Common myeloid progenitor, CD34-positive (primary cell): ENCODE measurements around the gene TMCO2.

Source experiments
- CTCF ChIA-PET: fragments of 350-600 bp; sonication (Branson Sonifier 250); formaldehyde crosslinking; loops from one replicate; lab custom pipeline; 2021; ENCODE audit warnings: antibody characterized with exemption; lab: Charles Lee
- POLR2A ChIA-PET: fragments of 350-600 bp; sonication (Branson Sonifier 250); formaldehyde crosslinking; loops from one replicate; lab custom pipeline; 2021; ENCODE audit warnings: antibody characterized with exemption; lab: Charles Lee
- DNase-seq, 3 donors: peaks; one replicate each; pipeline versions ENCODE4 v3.0.0 to v3.0.0-alpha.2; 2013
- H3K27ac ChIP-seq, 2 experiments: 1 replicate in 1 of 2; 2 replicates in 1 of 2; pipeline ENCODE4 v1.7.0; 2013; ENCODE audit warnings: inconsistent platforms in 2 of 2, low read length in 2 of 2, mild to moderate bottlenecking in 2 of 2, low read depth in 1 of 2, moderate library complexity in 1 of 2; ENCODE audit not compliant: severe bottlenecking in 2 of 2, insufficient read depth in 1 of 2, poor library complexity in 1 of 2
- H3K27me3 ChIP-seq, 5 experiments: replicated peaks in 2 of 5; 1 replicate in 3 of 5; 2 replicates in 2 of 5; pipeline versions ENCODE4 v1.6.1 to v1.7.0; 2013; ENCODE audit warnings: low read length in 4 of 5, mild to moderate bottlenecking in 2 of 5, moderate library complexity in 2 of 5, inconsistent platforms in 1 of 5; ENCODE audit not compliant: insufficient read depth in 5 of 5, control insufficient read depth in 4 of 5
- H3K36me3 ChIP-seq, 4 experiments: 1 replicate in 2 of 4; 2 replicates in 2 of 4; pipeline versions ENCODE4 v1.6.1 to v1.7.0; 2013; ENCODE audit warnings: low read length in 3 of 4, control low read depth in 1 of 4, mild to moderate bottlenecking in 1 of 4; ENCODE audit not compliant: control insufficient read depth in 4 of 4, insufficient read depth in 4 of 4
- H3K4me1 ChIP-seq, 4 experiments: 1 replicate in 3 of 4; 2 replicates in 1 of 4; pipeline versions ENCODE4 v1.6.1 to v1.7.1; 2013; ENCODE audit warnings: low read length in 3 of 4, mild to moderate bottlenecking in 3 of 4, control low read depth in 1 of 4, inconsistent platforms in 1 of 4, moderate library complexity in 1 of 4; ENCODE audit not compliant: control insufficient read depth in 4 of 4, insufficient read depth in 4 of 4; ENCODE audit errors: control extremely low read depth in 1 of 4
- H3K4me3 ChIP-seq, 7 experiments: 1 replicate in 4 of 7; 2 replicates in 3 of 7; pipeline versions ENCODE4 v1.5.1 to v1.7.0; 2013; ENCODE audit warnings: mild to moderate bottlenecking in 7 of 7, low read length in 6 of 7, moderate library complexity in 6 of 7, inconsistent platforms in 2 of 7, low read depth in 2 of 7, control low read depth in 1 of 7; ENCODE audit not compliant: insufficient read depth in 4 of 7, control insufficient read depth in 1 of 7; ENCODE audit errors: extremely low read depth in 1 of 7
- H3K9me3 ChIP-seq, 5 experiments: 1 replicate in 4 of 5; 2 replicates in 1 of 5; pipeline versions ENCODE4 v1.6.1 to v1.7.1; 2013; ENCODE audit warnings: low read length in 4 of 5, mild to moderate bottlenecking in 2 of 5, inconsistent platforms in 1 of 5, low read depth in 1 of 5, moderate library complexity in 1 of 5; ENCODE audit not compliant: control insufficient read depth in 4 of 5, insufficient read depth in 2 of 5; ENCODE audit errors: control extremely low read depth in 1 of 5
- WGBS: methylation state at CpG from one replicate; pipeline ENCODE4 v1.1.5; 2013; ENCODE audit not compliant: insufficient coverage; 5-methylcytosine and 5-hydroxymethylcytosine counted together

Gene TMCO2

DNA sequence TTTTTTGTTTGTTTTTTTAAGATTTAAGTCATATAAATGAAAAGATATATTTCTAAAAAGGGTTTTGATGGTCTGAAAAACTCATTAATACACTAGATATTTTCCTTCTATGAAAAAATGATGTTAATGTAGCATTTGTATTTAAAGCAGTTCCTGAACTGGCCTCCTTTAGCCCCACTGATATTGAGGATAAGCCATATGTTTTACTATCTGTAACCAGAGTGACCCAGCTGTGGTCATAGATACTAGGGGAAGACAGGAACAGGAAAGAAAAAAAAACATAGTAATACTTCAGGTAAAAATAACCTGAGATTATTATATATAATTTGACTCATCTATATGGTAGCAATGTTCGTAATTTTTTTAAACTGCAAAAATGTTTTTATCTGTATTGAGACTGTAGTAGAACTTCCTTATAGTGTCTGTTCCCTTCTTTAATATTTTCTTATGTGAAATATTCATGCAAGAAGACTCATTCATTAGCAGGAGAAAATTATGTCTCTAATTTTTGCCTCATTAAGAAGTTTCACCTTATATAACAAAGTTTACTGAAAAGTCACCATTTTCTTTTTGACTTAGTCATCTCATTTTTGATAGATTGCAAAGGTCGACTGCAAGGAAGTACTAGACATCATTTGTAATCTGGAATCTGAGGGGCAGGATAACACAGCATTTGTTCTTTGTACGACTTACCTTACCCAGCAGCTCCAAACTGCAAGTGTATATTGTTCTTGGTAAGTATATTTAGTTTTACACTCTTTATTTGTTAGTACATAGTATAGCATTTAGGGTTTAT, 25.6 kb upstream of the TMCO2 start:
- no peak for DNase-seq
- peaks cover 4 to 13% (median 7%) of the 10 kb centered on the region in 4 experiments for H3K36me3 ChIP-seq
- ChIA-PET CTCF (interaction anchor here (1.5 to 1.7 kb wide), 2 partner anchors 11 to 45 kb away, joined by 3 to 6 read pairs; no protein-coding TSS in a partner anchor), POLR2A (interaction anchor here (0.6 kb wide), 1 partner anchor 67 kb away, joined by 4 read pairs; no protein-coding TSS in a partner anchor)
- no peaks in the 10 kb centered on the region for H3K4me1 ChIP-seq
- H3K27ac ChIP-seq: no peak overlapping the region
- H3K9me3 ChIP-seq: no peaks in the 10 kb centered on the region
- H3K4me3 ChIP-seq: no peak overlapping the region
- no peaks in the 10 kb centered on the region for H3K27me3 ChIP-seq
- WGBS: no CpG with 5 or more reads among the region's 3 CpGs

DNA sequence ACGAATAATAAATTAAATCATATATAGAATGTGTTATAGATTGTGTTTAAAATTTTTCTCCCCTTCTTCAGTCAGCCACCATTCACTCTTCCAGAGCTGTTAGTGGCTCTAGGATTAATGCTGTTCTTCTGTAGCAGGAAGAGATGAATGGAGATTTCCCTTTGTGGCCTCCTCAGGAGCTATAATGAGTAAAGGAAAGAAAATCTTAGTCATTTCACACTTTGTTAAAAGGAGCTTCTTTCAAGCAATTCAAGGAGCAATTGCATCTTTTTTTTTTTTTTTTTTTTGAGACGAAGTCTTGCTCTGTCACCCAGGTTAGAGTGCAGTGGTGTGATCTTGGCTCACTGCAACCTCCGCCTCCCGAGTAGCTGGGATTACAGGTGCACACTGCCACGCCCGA, 23.7 kb upstream of the TMCO2 start:
- Histone ChIP-seq H3K9me3 (no peaks in the 10 kb centered on the region), H3K4me3 (no peak overlapping the region), H3K36me3 (peaks cover 6 to 15% (median 10%) of the 10 kb centered on the region in 4 experiments), H3K27me3 (no peaks in the 10 kb centered on the region), H3K27ac (no peak overlapping the region), H3K4me1 (no peaks in the 10 kb centered on the region)
- POLR2A ChIA-PET: interaction anchor here (0.6 kb wide), 1 partner anchor 27 kb away, joined by 4 read pairs; no protein-coding TSS in a partner anchor
- CTCF ChIA-PET: interaction anchor here (0.6 to 2.1 kb wide), 5 partner anchors 12 to 115 kb away, joined by 3 to 5 read pairs (median 3); no protein-coding TSS in a partner anchor
- DNase-seq: no peak
- WGBS: 100% methylated on average over 4 of the region's 6 CpGs

DNA sequence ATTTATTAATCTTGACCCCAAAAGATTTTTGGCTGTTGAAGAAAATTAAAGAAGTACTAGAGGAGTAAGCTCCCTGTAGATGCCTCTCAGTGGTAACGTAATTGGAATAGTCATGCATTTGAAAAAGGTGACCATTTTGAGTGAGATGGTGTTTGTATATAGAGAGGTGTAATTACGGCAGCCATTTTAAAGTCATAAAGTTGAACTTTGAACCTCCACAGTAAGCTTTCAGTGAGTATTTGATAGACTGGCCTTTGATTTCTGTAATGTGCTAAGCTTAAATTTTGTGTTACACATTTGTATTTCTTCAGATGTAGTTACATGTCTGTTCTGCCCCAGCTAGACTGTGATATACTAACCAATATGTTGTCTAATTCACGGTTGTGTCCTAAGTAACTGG, 21.5 kb upstream of the TMCO2 start:
- Histone ChIP-seq H3K27me3 (no peaks in the 10 kb centered on the region), H3K27ac (no peak overlapping the region), H3K36me3 (peaks cover 2 to 18% (median 11%) of the 10 kb centered on the region in 4 experiments), H3K4me1 (no peaks in the 10 kb centered on the region), H3K4me3 (no peak overlapping the region), H3K9me3 (no peaks in the 10 kb centered on the region)
- DNase-seq: no peak
- CTCF ChIA-PET: interaction anchor here (0.8 to 3.5 kb wide), 6 partner anchors 13 to 185 kb away, joined by 3 to 13 read pairs (median 4); no protein-coding TSS in a partner anchor
- 94% methylated on average over 2 of the region's 3 CpGs for WGBS
- POLR2A ChIA-PET: interaction anchor here (0.6 kb wide), 1 partner anchor 47 kb away, joined by 4 read pairs; no protein-coding TSS in a partner anchor

DNA sequence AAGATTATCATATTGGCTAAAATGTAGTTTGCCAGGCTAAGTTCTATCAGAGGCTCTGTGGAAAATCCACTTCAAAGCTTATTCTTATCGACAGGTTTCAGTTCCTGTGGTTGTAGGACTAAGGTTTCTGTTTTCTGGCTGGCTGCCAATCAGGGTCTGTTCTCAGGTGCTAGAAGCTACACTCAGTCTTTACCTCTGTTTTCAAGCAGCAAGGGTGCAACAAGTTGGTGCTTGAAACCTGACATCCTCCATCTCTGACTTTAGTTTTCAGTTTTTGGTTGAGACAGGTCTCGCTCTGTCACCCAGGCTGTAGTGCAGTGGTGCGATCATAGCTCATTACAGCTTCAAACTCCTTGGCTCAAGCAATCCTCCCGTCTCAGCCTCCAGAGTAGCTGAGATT, 15.3 kb upstream of the TMCO2 start:
- no peak overlapping the region for H3K4me3 ChIP-seq
- no peaks in the 10 kb centered on the region for H3K27me3 ChIP-seq
- 100% methylated on average over 2 of the region's 4 CpGs for WGBS
- DNase-seq: no peak
- ChIA-PET POLR2A (no interaction called here), CTCF (no interaction called here)
- no peaks in the 10 kb centered on the region for H3K9me3 ChIP-seq
- H3K36me3 ChIP-seq: peaks cover 16 to 62% (median 40%) of the 10 kb centered on the region in 4 experiments
- no peak overlapping the region for H3K27ac ChIP-seq
- no peaks in the 10 kb centered on the region for H3K4me1 ChIP-seq

DNA sequence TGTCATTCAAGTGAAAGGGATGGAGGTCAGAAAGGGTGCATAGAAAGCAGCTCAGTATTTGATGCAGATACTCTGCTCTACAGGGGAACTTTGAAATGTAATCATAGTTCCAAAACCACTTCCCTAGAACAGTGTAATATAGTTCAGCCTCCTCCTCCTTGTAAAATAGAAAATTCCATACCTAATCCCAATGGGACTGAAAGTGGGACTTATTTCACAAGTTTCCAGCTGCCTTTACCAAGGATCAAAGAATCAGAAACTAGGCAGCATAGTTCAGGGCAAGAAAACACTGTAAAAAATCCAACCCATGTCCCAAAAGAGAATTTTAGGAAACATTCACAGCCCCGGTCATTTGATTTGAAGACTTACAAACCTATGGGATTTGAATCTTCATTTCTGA, 8.1 kb upstream of the TMCO2 start:
- CTCF ChIA-PET: interaction anchor here (1.1 to 2.1 kb wide), 4 partner anchors 10 to 39 kb away, joined by 3 to 7 read pairs (median 4); no protein-coding TSS in a partner anchor

DNA sequence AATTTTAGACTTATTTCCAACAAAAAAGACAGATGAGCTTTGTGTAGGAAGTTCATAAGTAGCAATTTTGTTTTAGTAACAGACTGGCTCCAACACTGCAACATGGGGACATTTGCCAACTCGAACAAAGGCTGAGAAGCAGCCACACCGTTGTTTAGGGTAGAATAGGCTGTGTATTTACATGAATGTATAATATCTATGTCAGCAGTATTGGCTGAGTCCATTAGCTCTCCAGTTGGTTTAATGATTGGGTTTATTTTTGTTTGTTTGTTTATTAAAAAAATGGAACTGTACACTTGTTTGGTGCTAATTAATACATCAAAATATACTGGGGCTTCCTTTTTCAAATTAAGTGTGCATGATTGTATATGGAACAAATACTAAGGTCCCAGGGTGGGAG, 7.3 kb upstream of the TMCO2 start:
- no peak for DNase-seq
- Histone ChIP-seq H3K27ac (no peak overlapping the region), H3K36me3 (peaks cover 6 to 42% (median 25%) of the 10 kb centered on the region in 4 experiments), H3K4me1 (no peaks in the 10 kb centered on the region), H3K27me3 (no peaks in the 10 kb centered on the region), H3K9me3 (no peaks in the 10 kb centered on the region), H3K4me3 (no peak overlapping the region)
- WGBS: no CpG with 5 or more reads among the region's 2 CpGs
- ChIA-PET POLR2A (interaction anchor here (0.6 kb wide), 2 partner anchors 16 to 40 kb away, joined by 3 to 7 read pairs; no protein-coding TSS in a partner anchor), CTCF (interaction anchor here (1.7 to 2.1 kb wide), 3 partner anchors 16 to 40 kb away, joined by 4 to 7 read pairs (median 5); no protein-coding TSS in a partner anchor)

More for the DNA sequence above, 8.1 kb upstream of the TMCO2 start:
- no peak for DNase-seq
- POLR2A ChIA-PET: no interaction called here
- Histone ChIP-seq H3K9me3 (no peaks in the 10 kb centered on the region), H3K27me3 (no peaks in the 10 kb centered on the region), H3K4me1 (no peaks in the 10 kb centered on the region), H3K4me3 (no peak overlapping the region), H3K27ac (no peak overlapping the region), H3K36me3 (peaks cover 6 to 44% (median 28%) of the 10 kb centered on the region in 4 experiments)
- WGBS: no CpG with 5 or more reads among the region's 1 CpG
